NCI-H524 treated with DMSO at 0.1 percent for 48 hours (cell line): Measurements from ENCODE around the gene BHLHE23.

Source experiments
- DNase-seq: peaks from one replicate; lab custom pipeline; 2025; lab: John Stamatoyannopoulos, UW

The BHLHE23 gene

GRCh38 chr20:63006540-63007359, at the start of gene BHLHE23:
TSS of gene BHLHE23 (minus strand) at chr20:63006964. CDS start at chr20:63006774, 190 bp downstream.
- DNase-seq = no peak

DNA sequence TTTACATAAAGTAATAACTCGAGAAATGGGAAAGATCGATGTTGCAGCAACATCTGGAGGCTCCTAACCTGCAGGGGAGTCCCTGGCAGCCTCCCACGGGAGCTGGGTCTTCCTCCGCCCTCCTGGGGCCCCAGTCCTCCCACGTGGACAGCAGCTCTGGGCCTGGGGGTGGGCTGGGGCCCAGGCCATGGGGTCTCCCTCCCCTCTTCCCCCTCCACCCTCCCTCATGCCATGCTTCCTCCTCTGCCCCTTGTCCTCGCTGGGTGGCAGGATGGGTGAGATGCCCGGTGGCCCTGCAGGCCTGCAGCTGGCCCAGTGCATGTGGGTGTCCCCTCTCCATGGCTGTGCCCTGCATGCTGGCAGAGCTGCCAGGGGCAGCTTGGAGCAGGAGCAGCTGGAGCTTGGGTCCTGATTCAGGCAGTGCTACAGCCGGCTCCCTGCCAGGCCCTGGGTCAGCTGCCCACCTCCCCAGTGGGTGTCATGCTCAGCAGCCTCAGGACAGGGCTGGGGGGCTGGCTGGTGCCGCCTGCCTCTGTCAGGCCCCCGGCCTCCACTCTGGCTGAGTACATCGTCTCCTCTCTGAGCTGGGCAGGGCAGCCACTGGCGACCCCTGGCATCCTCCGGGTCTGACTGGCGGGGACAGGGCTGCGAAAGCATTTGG, 48.9 kb upstream of the BHLHE23 start:
- no peak for DNase-seq

DNA sequence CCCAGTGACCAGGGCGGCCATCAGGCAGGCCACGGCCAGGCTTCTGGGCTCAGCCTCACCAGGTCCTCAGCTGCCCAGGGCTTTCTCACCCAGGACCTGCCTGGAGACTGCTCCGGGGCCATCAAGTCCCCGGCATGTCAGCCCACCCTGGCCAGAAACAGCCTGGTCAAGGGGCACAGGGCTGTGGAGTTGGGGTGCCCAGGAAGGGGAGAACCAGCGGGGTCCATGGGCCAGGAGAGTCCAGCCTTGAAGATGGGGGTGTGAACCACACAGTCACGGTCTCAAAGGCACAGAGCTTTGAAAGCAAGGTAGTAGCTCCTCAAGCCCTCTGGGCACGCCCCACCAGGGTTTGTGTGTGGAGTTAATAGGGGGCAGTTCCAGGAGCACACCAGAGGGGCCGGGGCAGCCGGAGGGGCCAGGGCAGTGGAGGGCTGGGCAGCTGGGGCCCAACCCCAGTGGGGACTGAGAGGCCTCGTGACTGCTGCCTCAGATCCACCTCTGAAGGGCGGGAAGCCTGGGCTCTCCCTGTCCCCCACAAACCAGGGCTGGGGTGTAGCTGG, 48.0 kb upstream of the BHLHE23 start:
- DNase-seq = no peak

DNA sequence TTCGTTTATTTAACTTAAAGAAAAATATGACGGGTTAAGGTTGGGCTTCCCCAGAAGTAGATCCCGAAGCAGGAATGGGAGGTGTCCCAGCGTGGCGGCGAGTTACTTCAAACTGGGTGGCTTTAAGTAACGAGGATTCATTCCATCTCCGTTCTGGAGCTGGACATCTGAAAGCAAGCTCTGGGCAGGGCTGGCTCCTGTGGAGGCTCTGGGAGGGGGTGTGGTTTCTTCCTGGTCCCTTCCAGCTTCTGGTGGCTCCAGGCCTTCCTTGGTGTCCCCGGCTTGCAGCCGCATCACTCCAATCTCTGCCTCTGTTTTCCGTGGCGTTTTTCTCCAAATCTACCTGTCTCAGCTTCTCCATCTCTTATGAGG, 47.3 kb upstream of the BHLHE23 start:
- no peak for DNase-seq

GRCh38 chr20:63053432-63054102, 46.8 kb upstream of the BHLHE23 start:
- no peak for DNase-seq

DNA sequence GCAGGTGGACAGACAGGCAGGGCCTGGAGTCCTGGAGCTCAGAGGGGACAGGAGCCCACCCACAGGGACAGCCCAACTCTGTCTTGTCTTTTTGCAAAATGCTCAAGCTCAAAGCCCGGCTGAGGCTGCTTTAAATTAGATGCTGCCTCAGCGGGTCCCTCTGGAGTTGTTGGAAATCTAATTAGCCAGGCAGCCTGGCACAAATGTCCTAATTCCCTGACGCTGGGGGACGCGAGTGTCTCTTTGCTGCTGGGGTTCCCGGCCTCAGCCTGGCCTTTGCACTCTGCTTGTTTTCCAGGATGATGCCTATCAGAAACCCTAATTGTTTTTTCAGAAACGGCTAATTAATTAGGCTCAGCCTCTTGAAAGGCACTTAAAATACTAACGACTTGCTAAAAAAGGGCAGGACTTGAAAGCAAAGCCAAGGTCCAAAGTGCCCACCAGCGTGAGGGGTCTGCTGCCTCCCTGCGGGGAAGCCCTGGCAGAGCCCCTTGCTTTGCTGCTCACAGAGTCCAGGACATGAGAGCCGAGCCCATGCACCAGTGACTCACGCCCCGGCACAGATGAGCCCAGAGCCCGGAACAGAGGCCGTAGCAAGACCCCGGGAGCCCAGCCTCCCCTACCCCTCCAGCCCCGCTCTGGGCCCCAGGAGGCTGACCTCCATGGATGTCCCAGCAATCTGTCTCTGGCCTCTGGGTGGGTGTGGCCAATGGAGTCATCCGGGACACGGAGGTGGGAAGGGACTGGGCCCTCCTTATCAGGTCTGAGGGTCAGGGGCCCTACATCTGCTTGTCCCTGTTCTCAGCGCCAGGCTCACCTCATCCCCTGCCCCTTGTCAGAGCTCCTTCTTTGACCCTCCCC, 46.0 kb upstream of the BHLHE23 start:
- no peak for DNase-seq

DNA sequence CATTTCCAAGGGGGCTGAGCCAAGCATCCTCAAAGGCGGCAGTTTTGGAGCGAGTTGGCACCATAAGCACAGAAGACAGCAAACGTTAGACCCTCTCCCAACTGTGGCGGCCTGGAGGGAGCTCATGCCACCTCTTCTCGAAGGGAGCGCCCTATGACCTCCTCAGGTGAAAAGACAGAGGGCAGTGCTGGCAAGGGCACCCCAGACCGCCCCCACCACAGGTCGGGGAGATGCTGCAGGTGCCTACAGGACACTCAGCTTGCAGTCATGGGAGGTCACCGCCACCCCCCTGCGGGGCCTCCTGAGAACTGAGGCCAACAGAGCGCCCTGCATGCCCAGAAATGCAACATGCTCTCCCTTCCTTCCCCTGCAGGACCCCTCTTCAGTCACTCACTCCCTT, 45.1 kb upstream of the BHLHE23 start:
- DNase-seq = no peak

DNA sequence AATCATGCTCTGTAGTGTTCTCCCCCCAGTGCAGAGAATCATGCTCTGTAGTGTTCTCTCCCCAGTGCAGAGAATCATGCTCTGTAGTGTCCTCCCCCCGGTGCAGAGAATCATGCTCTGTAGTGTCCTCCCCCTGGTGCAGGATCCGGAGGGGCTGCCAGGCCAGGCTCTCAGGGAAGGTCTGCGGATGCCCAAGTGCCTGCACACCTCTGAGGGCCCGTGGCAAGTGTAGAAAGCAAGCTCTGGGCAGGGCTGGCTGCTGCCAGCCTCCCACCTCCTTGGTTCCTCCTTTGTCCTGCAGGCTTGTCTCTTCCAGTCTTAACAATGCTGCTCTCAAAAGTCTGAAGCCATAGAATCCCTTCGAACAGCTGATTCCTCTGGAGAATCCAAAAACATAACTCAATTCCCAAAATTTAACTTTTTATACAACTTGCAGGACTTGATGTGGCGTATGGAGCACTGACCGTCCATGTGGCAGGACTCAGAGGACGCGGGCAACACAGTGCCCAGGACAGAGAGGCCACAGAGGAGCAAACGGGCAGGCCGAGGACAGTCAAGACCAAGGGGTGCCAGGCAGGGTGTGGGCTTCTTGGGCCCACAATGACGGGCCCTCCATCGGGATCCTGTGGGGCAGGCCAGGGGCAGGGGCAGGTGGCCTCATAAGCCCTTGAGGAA, 44.6 kb upstream of the BHLHE23 start:
- DNase-seq = no peak

DNA sequence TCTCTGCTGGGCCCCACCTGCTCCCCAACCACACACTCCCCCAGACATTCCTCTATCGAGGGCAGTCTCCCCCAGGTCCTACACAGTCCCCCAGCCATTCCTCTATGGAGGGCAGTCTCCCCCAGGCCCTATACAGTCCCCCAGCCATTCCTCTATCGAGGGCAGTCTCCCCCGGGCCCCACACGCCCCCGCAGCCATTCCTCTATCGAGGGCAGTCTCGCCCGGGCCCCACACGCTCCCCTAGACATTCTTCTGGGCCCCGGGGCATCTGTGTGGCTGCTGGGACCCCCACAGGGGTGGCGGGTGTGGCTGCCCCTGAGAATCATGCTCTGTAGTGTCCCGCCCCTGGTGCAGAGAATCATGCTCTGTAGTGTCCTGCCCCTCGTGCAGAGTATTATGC, 43.6 kb upstream of the BHLHE23 start:
- DNase-seq = no peak

GRCh38 chr20:63049561-63050221, 42.9 kb upstream of the BHLHE23 start:
- no peak for DNase-seq

- DNase-seq = no peak
These were observed 42.4 kb upstream of the BHLHE23 start for GRCh38 chr20:63049191-63049518.

DNA sequence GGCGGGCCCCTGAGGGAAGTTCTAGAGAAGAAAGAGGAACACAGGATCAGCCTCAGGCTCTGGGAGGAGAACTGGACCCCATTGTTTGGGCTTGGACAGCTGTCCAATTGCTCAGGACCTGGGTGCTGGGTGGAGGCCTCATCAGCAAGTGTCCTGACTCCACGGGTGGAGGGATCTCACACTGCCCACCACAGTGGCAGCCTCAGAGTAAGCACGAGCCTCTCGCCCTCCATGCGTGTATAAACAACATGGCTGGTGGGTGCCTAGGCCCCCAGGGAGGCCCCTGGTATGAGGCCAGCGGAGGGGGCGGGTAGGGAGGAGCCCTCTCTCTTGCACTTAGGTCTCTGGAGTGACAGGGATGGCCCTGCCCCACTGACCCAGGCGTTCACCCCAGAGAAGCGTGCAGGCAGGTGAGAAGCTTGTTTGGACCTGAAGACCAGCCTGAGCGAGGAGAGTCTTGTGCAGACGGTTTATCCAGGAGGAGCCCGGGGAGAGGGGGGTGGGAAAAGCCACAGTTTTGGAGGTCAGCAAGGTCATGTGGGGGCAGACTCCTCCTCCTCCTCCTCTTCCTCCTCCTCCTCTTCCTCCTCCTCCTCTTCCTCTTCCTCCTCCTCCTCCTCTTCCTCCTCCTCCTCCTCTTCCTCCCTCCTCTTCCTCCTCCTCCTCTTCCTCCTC, 41.9 kb upstream of the BHLHE23 start:
- no peak for DNase-seq

DNA sequence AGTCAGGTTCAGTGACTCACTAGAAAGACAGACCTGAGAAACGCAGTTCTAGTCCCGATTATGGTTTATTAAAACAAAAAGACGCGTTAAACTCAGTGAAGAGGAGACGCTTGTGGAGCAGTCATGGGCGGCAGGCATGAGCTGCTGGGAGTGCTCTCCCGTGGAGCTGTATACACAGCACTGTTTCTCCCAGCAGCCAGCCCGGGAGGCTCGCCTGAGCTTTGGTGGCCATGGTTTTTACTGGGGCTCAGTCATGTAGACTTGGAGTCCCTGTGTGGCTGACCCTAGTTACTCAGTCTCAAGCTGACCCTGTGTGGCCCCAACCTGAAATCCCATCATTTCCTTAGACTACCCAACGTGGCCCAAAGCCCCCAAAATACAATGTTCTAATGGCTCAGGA, 41.2 kb upstream of the BHLHE23 start:
- no peak for DNase-seq

DNA sequence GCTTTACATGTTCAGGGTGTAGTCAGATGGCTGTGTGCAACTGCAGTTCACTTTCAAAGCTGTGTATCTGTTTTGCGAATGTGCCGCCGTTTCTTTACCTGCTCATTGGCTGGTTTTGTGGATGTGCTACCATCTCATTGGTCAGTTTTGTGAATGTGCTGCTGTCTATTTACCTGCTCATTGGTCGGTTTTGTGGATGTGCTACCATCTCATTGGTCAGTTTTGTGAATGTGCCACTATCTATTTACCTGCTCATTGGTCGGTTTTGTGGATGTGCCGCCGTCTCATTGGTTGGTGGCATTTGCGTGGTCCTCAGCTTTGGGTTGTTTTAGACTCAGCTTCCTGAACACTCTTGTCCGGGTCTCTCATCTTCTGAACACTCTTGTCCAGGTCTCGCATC, 40.5 kb upstream of the BHLHE23 start:
- no peak for DNase-seq

- DNase-seq = no peak
These were observed 40.1 kb upstream of the BHLHE23 start for GRCh38 chr20:63046841-63047240.

DNA sequence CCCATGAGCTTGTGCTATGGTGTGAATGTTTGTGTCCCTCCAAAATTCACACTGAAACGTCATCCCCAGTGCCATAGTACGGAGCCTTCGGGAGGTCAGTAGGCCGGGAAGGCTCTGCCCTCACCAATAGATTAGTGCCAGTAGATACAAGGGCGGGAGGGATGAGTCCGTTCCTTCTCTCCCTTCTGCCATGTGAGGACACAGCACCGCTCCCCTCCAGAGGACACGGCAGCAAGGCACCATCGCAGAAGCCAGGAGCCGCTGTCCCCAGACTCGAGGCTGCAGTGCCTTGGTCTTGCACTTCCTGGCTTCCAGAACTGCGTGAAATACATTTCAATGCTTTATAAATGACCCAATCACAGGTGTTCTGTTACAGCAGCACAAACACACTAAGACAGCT, 39.2 kb upstream of the BHLHE23 start:
- DNase-seq = no peak

GRCh38 chr20:63045401-63045800, 38.6 kb upstream of the BHLHE23 start:
- DNase-seq = no peak

GRCh38 chr20:63044605-63045004, 37.8 kb upstream of the BHLHE23 start:
- DNase-seq = no peak

- no peak for DNase-seq
These were observed 37.4 kb upstream of the BHLHE23 start for GRCh38 chr20:63044204-63044600.
